Measurements from ENCODE around the gene HACL1.

DNA sequence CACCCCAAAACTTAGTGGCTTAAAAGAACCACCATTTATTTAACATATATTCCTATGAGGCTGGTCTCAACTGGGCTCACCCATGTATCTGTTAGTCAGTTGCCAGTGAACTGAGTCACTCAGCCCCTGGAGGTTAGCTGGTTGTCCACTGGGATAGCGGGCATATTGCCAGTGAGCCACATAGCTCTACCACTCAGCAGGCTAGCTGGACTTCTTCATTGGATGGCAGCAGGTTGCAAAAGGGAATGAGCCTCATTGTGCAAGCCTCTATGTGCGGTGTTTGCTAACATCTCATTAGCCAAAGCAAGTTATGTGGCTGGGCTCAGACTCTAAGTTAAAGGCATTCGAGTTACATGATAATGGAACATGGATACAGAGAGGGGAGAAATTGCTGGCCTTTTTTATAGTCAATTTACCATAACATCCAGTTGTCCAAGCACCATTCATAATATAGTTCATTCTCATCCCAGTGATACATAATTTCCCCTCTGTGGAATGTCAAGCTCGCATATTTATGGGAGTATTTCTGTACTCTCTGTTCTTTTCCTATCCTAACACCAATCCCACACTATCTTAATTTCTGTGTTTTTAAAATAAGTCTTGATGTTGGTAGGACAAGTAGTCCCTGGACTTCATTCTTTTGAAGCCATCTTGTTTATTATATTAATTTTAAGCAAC, 8.9 kb upstream of the HACL1 start:
- TF ChIP-seq EZH2 (IDR thresholded peaks at IDR 0.05; ENCODE audit: low read depth), result no peak
- TF ChIP-seq CTCF (conservative IDR thresholded peaks at IDR 0.05), result no peak

All from PC-9 (cell line).